HCT116 (cell line): Measurements from ENCODE around the gene CASP9.

Source experiments
- EZH2 ChIP-seq: fragments of 200-600 bp; sonication (generic); IDR thresholded peaks from 2 replicates; pipeline ENCODE4 v1.6.1; 2017; ENCODE audit warnings: antibody characterized with exemption, mixed run types
- JUND ChIP-seq: IDR thresholded peaks from 2 replicates; pipeline ENCODE4 v1.6.1; 2012
- POLR2A ChIP-seq: IDR thresholded peaks from 2 replicates; pipeline ENCODE4 v1.7.0; 2011; ENCODE audit warnings: borderline replicate concordance; ENCODE audit not compliant: insufficient read depth, insufficient read length; ENCODE audit errors: extremely low read depth
- POLR2AphosphoS5 ChIP-seq: IDR thresholded peaks from 2 replicates; pipeline ENCODE4 v1.6.1; 2011; ENCODE audit warnings: mild to moderate bottlenecking, low read depth, low read length, moderate library complexity
- SIN3A ChIP-seq: IDR thresholded peaks from 2 replicates; pipeline ENCODE4 v1.6.1; 2012; ENCODE audit warnings: low read depth
- SP1 ChIP-seq: IDR thresholded peaks from 2 replicates; pipeline ENCODE4 v1.6.1; 2012; ENCODE audit warnings: low read depth
- SRF ChIP-seq: IDR thresholded peaks from 2 replicates; pipeline ENCODE4 v1.6.1; 2012; ENCODE audit warnings: low read depth
- YY1 ChIP-seq: IDR thresholded peaks from 2 replicates; pipeline ENCODE4 v1.6.1; 2011; ENCODE audit warnings: low read length, low read depth, moderate library complexity, mild to moderate bottlenecking; ENCODE audit not compliant: insufficient replicate concordance; ENCODE audit errors: extremely low read depth
- TF ChIP-seq, protein P1 (sequence below), 3 experiments: fragments of 200-600 bp in 1 of 3; sonication (generic) in 1 of 3; IDR thresholded peaks in 2 of 3; conservative IDR thresholded peaks in 1 of 3; 2 replicates each; pipeline ENCODE4 v1.5.1; 2012 to 2017; ENCODE audit warnings: low read depth in 2 of 3, low read length in 2 of 3, antibody characterized with exemption in 1 of 3, borderline replicate concordance in 1 of 3, control low read depth in 1 of 3, mild to moderate bottlenecking in 1 of 3, mixed read lengths in 1 of 3, mixed run types in 1 of 3, moderate library complexity in 1 of 3; ENCODE audit not compliant: insufficient read depth in 1 of 3
- TF ChIP-seq, protein P2 (sequence below): IDR thresholded peaks from 2 replicates; pipeline ENCODE4 v1.6.1; 2012; ENCODE audit warnings: low read depth
- TF ChIP-seq, protein P3 (sequence below): IDR thresholded peaks from 2 replicates; pipeline ENCODE4 v1.6.1; 2011; ENCODE audit warnings: mild to moderate bottlenecking, low read length, moderate library complexity; ENCODE audit not compliant: insufficient replicate concordance; ENCODE audit errors: extremely low read depth

DNA sequence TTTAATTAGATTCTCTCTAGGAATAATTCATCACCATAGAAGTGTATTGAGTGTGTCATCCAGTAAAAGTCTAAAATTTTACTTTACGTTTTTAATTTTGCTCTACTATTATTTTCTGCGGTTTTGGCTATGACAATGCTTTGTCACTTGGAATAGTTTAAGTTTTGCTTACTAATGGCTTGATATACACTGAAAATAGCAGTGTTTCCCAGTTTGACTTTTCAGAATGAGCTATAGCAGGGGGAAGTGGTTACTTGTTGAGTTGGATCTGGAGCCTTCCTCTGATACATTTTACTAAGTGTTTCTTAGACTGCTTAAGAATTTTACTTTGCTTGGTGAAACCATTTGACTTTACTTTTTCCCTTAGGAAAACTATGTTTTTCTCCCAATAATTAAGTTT, 7.7 kb upstream of the CASP9 start:
- no peak for TF ChIP-seq EZH2
- TF ChIP-seq POLR2A = no peak
- TF ChIP-seq, protein P1, sequence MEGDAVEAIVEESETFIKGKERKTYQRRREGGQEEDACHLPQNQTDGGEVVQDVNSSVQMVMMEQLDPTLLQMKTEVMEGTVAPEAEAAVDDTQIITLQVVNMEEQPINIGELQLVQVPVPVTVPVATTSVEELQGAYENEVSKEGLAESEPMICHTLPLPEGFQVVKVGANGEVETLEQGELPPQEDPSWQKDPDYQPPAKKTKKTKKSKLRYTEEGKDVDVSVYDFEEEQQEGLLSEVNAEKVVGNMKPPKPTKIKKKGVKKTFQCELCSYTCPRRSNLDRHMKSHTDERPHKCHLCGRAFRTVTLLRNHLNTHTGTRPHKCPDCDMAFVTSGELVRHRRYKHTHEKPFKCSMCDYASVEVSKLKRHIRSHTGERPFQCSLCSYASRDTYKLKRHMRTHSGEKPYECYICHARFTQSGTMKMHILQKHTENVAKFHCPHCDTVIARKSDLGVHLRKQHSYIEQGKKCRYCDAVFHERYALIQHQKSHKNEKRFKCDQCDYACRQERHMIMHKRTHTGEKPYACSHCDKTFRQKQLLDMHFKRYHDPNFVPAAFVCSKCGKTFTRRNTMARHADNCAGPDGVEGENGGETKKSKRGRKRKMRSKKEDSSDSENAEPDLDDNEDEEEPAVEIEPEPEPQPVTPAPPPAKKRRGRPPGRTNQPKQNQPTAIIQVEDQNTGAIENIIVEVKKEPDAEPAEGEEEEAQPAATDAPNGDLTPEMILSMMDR (IDR thresholded peaks at IDR 0.05 in 2 of 3, conservative IDR thresholded peaks at IDR 0.05 in 1 of 3; ENCODE audit: borderline replicate concordance in 1 of 3, insufficient read depth in 1 of 3, low read depth in 2 of 3, low read length in 2 of 3) = no peak
- no peak for TF ChIP-seq SRF
- no peak for TF ChIP-seq POLR2AphosphoS5
- TF ChIP-seq, protein P2, sequence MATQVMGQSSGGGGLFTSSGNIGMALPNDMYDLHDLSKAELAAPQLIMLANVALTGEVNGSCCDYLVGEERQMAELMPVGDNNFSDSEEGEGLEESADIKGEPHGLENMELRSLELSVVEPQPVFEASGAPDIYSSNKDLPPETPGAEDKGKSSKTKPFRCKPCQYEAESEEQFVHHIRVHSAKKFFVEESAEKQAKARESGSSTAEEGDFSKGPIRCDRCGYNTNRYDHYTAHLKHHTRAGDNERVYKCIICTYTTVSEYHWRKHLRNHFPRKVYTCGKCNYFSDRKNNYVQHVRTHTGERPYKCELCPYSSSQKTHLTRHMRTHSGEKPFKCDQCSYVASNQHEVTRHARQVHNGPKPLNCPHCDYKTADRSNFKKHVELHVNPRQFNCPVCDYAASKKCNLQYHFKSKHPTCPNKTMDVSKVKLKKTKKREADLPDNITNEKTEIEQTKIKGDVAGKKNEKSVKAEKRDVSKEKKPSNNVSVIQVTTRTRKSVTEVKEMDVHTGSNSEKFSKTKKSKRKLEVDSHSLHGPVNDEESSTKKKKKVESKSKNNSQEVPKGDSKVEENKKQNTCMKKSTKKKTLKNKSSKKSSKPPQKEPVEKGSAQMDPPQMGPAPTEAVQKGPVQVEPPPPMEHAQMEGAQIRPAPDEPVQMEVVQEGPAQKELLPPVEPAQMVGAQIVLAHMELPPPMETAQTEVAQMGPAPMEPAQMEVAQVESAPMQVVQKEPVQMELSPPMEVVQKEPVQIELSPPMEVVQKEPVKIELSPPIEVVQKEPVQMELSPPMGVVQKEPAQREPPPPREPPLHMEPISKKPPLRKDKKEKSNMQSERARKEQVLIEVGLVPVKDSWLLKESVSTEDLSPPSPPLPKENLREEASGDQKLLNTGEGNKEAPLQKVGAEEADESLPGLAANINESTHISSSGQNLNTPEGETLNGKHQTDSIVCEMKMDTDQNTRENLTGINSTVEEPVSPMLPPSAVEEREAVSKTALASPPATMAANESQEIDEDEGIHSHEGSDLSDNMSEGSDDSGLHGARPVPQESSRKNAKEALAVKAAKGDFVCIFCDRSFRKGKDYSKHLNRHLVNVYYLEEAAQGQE = no peak
- no peak for TF ChIP-seq YY1
- TF ChIP-seq JUND = no peak
- no peak for TF ChIP-seq SIN3A
- TF ChIP-seq SP1 = no peak
- TF ChIP-seq, protein P3, sequence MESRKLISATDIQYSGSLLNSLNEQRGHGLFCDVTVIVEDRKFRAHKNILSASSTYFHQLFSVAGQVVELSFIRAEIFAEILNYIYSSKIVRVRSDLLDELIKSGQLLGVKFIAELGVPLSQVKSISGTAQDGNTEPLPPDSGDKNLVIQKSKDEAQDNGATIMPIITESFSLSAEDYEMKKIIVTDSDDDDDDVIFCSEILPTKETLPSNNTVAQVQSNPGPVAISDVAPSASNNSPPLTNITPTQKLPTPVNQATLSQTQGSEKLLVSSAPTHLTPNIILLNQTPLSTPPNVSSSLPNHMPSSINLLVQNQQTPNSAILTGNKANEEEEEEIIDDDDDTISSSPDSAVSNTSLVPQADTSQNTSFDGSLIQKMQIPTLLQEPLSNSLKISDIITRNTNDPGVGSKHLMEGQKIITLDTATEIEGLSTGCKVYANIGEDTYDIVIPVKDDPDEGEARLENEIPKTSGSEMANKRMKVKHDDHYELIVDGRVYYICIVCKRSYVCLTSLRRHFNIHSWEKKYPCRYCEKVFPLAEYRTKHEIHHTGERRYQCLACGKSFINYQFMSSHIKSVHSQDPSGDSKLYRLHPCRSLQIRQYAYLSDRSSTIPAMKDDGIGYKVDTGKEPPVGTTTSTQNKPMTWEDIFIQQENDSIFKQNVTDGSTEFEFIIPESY = no peak
